ENCODE measurements around the gene AMIGO2.
"Not testable (repeated sequence)": the region's sequence is repeated elsewhere in the genome, so short reads cannot be mapped to it uniquely, and the experiment has no call there.

Gene AMIGO2, protein sequence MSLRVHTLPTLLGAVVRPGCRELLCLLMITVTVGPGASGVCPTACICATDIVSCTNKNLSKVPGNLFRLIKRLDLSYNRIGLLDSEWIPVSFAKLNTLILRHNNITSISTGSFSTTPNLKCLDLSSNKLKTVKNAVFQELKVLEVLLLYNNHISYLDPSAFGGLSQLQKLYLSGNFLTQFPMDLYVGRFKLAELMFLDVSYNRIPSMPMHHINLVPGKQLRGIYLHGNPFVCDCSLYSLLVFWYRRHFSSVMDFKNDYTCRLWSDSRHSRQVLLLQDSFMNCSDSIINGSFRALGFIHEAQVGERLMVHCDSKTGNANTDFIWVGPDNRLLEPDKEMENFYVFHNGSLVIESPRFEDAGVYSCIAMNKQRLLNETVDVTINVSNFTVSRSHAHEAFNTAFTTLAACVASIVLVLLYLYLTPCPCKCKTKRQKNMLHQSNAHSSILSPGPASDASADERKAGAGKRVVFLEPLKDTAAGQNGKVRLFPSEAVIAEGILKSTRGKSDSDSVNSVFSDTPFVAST

GRCh38 chr12:47079468-47079980 is at the start of gene AMIGO2, which contains the start of gene PCED1B:
Gene AMIGO2 (minus strand): TSS chr12:47079959. CDS start chr12:47079002, 957 bp downstream.
Gene PCED1B (plus strand): TSS chr12:47079621. CDS start chr12:47235064, 155,443 bp downstream.
- DNase-seq = peak; percentile 55

GRCh38 chr12:47126246-47126645 is 46.5 kb upstream of the AMIGO2 start:
- DNase-seq = no peak

GRCh38 chr12:47124451-47124850 is 44.7 kb upstream of the AMIGO2 start:
- DNase-seq = no peak

GRCh38 chr12:47123730-47124129 is 44.0 kb upstream of the AMIGO2 start:
- DNase-seq = no peak

DNA sequence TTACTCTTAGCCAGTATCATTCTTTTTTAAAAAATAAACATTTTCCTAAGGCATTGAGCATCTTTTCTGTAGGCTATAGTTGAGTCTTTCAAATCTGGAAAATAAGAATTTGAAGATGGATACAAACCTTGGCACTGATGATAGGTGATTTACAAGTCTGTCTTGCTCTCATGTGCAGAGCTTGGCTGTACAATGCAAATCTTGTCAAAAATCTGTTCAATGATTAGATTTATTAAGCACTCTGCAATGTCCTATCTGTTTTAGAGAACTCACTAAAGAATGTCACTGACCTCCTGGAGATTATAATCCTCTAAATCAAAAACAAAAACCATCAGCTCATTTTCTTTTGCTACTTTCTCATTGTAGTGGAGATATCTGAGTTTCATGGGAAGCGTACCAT is 42.8 kb upstream of the AMIGO2 start:
- DNase-seq = no peak

- no peak for DNase-seq
Measured at GRCh38 chr12:47121146-47121545, 41.4 kb upstream of the AMIGO2 start.

GRCh38 chr12:47120736-47121135 is 41.0 kb upstream of the AMIGO2 start:
- DNase-seq = no peak

DNA sequence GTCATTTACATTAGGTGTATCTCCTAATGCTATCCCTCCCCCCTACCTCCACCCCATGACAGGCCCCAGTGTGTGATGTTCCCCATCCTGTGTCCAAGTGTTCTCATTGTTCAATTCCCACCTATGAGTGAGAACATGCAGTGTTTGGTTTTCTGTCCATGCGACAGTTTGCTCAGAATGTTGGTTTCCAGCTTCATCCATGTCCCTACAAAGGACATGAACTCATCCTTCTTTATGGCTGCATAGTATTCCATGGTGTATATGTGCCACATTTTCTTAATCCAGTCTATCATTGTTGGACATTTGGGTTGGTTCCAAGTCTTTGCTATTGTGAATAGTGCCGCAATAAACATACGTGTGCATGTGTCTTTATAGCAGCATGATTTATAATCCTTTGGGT is 37.5 kb upstream of the AMIGO2 start:
- DNase-seq = not testable (repeated sequence)

DNA sequence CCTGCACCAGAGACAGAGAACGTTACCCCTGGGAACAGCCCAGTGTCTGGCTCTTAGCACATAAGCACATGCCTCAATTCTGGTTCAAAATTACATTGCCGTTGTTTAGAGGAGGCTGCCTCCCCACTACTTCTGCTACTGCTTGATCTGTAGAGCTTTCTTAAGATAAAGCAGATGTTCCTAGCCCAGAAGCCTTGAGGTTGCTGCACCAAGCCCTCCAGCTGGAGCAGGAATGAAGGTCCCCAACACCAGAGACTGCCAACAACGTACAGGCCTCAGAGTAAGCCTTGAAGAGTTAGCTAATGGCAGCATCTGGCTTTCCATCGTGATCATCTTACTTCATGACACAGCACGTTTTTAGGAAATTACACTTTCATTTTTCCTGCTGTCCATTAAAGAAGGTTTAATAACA is 34.7 kb upstream of the AMIGO2 start:
- DNase-seq = no peak

DNA sequence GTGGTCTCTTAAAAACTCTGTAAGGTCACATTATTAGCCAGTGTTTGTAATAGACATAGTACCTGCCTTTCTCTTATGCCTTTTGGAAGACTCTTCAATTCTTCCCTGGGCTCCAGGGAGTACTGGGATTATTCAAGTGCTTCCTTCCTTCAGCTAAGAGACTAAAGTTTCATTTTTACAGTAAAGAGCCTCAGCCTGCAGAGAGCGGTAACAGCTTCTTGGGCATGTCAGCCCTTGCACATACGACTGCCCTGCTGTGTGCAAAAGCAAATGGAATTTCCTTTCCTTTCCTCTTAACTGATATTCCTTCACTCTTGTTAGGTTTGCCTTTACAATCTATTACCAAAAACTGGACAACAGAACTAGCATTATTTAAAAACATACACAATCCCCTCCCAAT is 32.9 kb upstream of the AMIGO2 start:
- no peak for DNase-seq

DNA sequence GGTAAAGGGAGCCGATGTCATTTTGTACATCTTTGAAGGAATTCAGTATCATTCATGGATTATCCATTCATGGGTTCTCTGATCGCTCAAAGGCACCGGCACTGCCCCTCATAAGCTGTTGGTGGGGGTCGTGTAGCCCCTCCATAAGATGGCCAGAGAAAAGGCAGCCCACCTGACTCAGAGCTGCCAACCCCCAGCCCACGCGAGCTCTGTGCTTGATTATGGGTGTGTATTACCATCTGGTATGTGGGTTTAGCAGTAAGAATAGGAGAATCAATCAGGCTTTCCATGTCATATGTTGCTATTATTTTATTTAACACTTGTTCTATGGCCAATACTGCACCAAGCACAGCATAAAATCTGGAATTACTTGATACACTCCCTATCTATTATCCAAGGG is 32.1 kb upstream of the AMIGO2 start:
- no peak for DNase-seq

DNA sequence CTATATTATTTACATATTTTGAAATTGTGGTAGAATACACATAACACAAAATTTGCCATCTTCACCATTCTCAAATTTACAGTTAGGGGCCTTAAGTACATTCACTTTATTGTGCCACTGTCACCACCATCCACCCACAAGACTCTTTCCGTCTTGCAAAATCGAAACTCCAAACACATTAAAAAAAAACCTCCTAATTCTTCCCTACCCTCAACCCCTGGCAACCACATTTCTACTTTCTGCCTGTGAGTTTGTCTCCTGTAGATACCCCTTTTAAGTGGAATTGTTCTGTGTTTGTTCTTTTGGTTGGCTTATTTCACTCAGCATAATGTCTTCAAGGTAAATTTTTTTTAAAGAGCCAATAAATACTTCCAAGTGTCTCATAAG is 31.6 kb upstream of the AMIGO2 start:
- no peak for DNase-seq

- no peak for DNase-seq
Measured at GRCh38 chr12:47110718-47111391, 31.1 kb upstream of the AMIGO2 start.

DNA sequence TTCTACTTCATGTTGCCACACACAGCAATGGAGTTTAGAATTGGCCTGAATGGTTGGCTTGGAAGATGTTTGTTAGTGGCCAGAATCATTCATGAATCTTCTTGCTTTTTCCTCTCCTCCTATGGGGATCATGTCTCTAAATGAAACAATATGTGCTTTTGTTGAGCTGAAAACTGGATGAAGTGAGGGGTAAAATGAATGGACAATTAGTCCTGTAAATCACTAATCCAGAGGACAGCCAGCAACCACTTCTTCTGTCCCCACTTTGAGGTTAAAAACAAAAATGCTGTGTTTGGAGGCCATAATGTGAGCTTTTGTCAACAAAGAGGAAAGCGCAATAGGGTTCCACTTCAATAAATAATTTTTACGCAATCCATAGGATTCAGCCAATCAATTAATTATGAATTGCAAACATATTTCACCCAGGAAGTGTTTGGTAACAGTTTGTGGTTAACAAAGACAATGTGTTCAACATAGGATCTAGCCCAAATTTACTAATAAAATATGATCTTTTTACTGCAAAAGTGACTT is 30.3 kb upstream of the AMIGO2 start:
- DNase-seq = no peak

GRCh38 chr12:47107926-47108325 is 28.2 kb upstream of the AMIGO2 start:
- DNase-seq = no peak

GRCh38 chr12:47107446-47107845 is 27.7 kb upstream of the AMIGO2 start:
- no peak for DNase-seq

GRCh38 chr12:47105914-47106674 is 26.3 kb upstream of the AMIGO2 start:
- DNase-seq = no peak

- no peak for DNase-seq
Measured at GRCh38 chr12:47102845-47103651, 23.3 kb upstream of the AMIGO2 start.

- no peak for DNase-seq
Measured at GRCh38 chr12:47102406-47102805, 22.6 kb upstream of the AMIGO2 start.

- no peak for DNase-seq
Measured at GRCh38 chr12:47100160-47100559, 20.4 kb upstream of the AMIGO2 start.

GRCh38 chr12:47099610-47100009 is 19.9 kb upstream of the AMIGO2 start:
- no peak for DNase-seq

GRCh38 chr12:47098099-47098498 is 18.3 kb upstream of the AMIGO2 start:
- DNase-seq = no peak

Measured in midbrain (tissue), 1 donor.